Heart left ventricle (tissue), 16 donors: ENCODE data around the gene JMJD7. TPM values are rescaled to one million over a fixed set of nuclear protein-coding genes. Genes with fewer than 3 reads are reported as not detected.

ENCODE experiments used
- ATAC-seq, 4 donors: fragments of 200-7000 bp; cut with Tn5 transposase; one replicate each; pipeline ENCODE4 v1.9.1; 2020 to 2022; ENCODE audit warnings: moderate library complexity in 4 of 4, mild to moderate bottlenecking in 3 of 4, moderate number of reproducible peaks in 1 of 4
- DNase-seq, 5 donors: peaks; one replicate each; pipeline ENCODE4 v3.0.0-alpha.2; 2020
- H3K27ac ChIP-seq, 12 donors: fragments of 200-600 bp; sonication (generic) in 4 of 12; one replicate each; pipeline versions ENCODE4 v1.5.0 to v1.8.0; 2016 to 2022; ENCODE audit warnings: mild to moderate bottlenecking in 2 of 12
- H3K27me3 ChIP-seq, 9 donors: fragments of 200-600 bp; sonication (generic) in 2 of 9; one replicate each; pipeline versions ENCODE4 v1.5.1 to v1.8.0; 2016 to 2022; ENCODE audit warnings: mild to moderate bottlenecking in 3 of 9
- H3K36me3 ChIP-seq, 9 donors: fragments of 200-600 bp; sonication (generic) in 2 of 9; one replicate each; pipeline versions ENCODE4 v1.5.0 to v1.8.0; 2018 to 2022; ENCODE audit warnings: mild to moderate bottlenecking in 2 of 9
- H3K4me1 ChIP-seq, 12 donors: fragments of 200-600 bp; sonication (generic) in 4 of 12; one replicate each; pipeline versions ENCODE4 v1.5.0 to v1.8.0; 2016 to 2022; ENCODE audit warnings: mild to moderate bottlenecking in 3 of 12
- H3K4me3 ChIP-seq, 12 donors: fragments of 200-600 bp; sonication (generic) in 4 of 12; one replicate each; pipeline versions ENCODE4 v1.5.0 to v1.8.0; 2017 to 2022; ENCODE audit warnings: mild to moderate bottlenecking in 9 of 12, moderate library complexity in 4 of 12
- H3K9me3 ChIP-seq, 12 donors: fragments of 200-600 bp; sonication (generic) in 4 of 12; one replicate each; pipeline versions ENCODE4 v1.5.0 to v1.8.0; 2016 to 2022; ENCODE audit warnings: mild to moderate bottlenecking in 1 of 12
- CTCF ChIP-seq, 12 donors: fragments of 200-600 bp; sonication (generic) in 4 of 12; IDR thresholded peaks; one replicate each; pipeline versions ENCODE4 v1.5.0 to v1.8.0; 2018 to 2022; ENCODE audit warnings: antibody characterized with exemption in 12 of 12, mild to moderate bottlenecking in 5 of 12
- POLR2A ChIP-seq, 2 donors: fragments of 450-650 bp; IDR thresholded peaks; one replicate each; pipeline ENCODE4 v1.6.1; 2017; ENCODE audit warnings: antibody characterized with exemption in 2 of 2, mild to moderate bottlenecking in 2 of 2, moderate library complexity in 2 of 2
- WGBS, 4 donors: extraction: QIAGEN DNeasy Blood & Tissue Kit in 2 of 4; methylation state at CpG; one replicate each; pipeline versions ENCODE4 v1.1.5 to v1.1.7; 2013 to 2018; 5-methylcytosine and 5-hydroxymethylcytosine counted together
- intact Hi-C, 10 donors: fragments of 100-400 bp; cut with DNase I; formaldehyde crosslinking; loops; one replicate each; pipeline versions ENCODE4 v1.11.1 to v1.14.2; 2022
- polyA plus RNA-seq, 2 donors: library from polyadenylated mRNA; stranded (reverse); fragments of 200-250 nt; gene quantifications; one replicate each; pipeline ENCODE4 v1.2.3, GENCODE V29; 2013
- total RNA-seq, 9 donors: library from RNA; depleted of rRNA in 2 of 9; stranded (reverse); fragments of >200 nt in 2 of 9; fragmentation: NEBNext Ultra II Directional in 3 of 9; extraction: Animal tissue kit (Norgen Biotek cat#: 25700) in 3 of 9; gene quantifications; one replicate each; pipeline versions ENCODE4 v1.1.0 to v1.2.4, GENCODE V29; 2016 to 2023
- donor health status: ischemic (EF 13 %, LVEDD 7.1; RV severe dilation, severe dysfunction).
- donor health status: healthy with polysubstance abuse.
- donor health status: DM: no; HTN: yes; CAD: no.
- donor health status: DM: no; HTN: no; CAD: no.
- donor health status: ischemic (EF 25% LVEDD 6.9; RV normal size, moderate dysfunction).
- donor health status: ischemic (EF 25% LVEDD 5.7; RV mildly dilated, moderate dysfunction).
- donor health status: healthy.
- donor health status: DM: yes; HTN: yes; CAD: no.
- donor health status: ischemic (EF 35%, LVEDD 5.7; RV mildly dilated, moderate dysfunction).
- donor health status: nonischemic (EF 11% LVEDD 7.7; RV severe dilation, severe dysfunction).
- donor health status: DM: yes; HTN: yes; CAD: no.
- donor health status: PGD.
- donor health status: ischemic (EF 29% LVEDD 5.4; RV normal size, mild dysfunction).
- donor health status: nonischemic (EF 23%, LVEDD 6.1; RV moderate dilation, normal function).

The JMJD7 gene
- total and polyA plus RNA-seq, 11 donors = 5.4 to 20.6 (median 11.8) TPM

DNA sequence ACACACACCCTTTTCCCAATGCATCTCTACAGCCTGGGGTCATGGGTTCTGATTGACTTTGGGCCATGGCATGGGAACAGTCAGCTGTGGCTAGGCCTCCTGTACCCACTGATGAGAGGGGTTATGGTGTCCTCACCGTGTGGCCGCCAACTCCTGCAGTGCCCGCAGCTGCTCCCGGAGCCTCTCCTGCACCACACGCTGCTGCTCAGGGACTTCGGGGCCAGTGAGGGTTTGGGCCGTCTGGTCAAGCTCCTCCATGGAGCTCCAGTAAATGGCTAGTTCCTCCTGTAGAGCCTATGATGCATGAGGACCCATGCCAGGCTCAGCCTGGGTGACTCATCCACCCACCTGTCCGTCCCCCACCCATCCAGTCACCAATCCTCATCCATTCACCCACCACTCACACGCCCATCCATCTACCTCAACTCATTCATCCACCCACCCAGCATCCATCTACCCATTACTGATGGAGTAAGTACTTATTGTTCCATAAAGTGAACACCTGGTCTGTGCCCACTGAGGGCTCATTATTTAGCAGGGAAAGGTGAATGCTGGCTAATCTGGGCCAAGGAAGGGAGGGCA lies 44.4 kb downstream of the JMJD7 start:
- TF ChIP-seq CTCF (IDR thresholded peaks at IDR 0.05) (no peak), POLR2A (IDR thresholded peaks at IDR 0.05) (no peak)
- Histone ChIP-seq H3K4me1 (peaks cover 0 to 11% (median 0%) of the 10 kb centered on the region in 12 donors), H3K27ac (no peak overlapping the region), H3K9me3 (no peaks in the 10 kb centered on the region), H3K4me3 (no peak overlapping the region), H3K27me3 (no peaks in the 10 kb centered on the region), H3K36me3 (no peaks in the 10 kb centered on the region)
- no peak for DNase-seq
- intact Hi-C loops = loop anchor here in 1 of 10 donors (5.0 kb wide), 1 partner anchor 45 kb away; the partner anchor contains the start of gene JMJD7
- no peak for ATAC-seq
- 95 to 97% (median 96%) methylated on average over 8 to 9 of the region's 9 CpGs for WGBS, 4 donors

DNA sequence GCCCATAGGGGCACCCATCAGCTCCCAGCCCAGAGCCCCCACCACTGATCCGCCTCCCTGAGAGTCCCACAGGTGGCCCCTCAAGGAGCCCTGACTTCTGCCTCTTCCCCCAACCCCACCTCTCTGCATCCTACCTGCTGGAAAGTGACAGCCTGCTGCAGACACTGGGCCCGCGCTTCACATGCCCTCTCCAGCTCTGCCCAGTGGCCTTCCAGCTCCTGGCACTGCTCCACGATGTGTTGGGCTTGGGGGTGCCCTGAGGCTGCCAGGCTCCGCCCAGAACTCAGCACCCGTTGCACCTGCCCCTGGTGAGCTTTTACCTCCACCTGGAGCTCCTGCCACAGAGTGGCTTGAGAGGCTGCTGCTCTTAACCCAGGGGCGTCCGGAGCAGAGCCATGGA lies 45.8 kb downstream of the JMJD7 start:
- H3K27me3 ChIP-seq = no peaks in the 10 kb centered on the region
- no peak overlapping the region for H3K27ac ChIP-seq
- 90 to 93% (median 92%) methylated on average over 8 of the region's 8 CpGs for WGBS, 4 donors
- H3K9me3 ChIP-seq = no peaks in the 10 kb centered on the region
- no peak overlapping the region for H3K4me3 ChIP-seq
- H3K4me1 ChIP-seq = peaks cover 0 to 18% (median 0%) of the 10 kb centered on the region in 12 donors
- intact Hi-C loops = loop anchor here in 1 of 10 donors (5.0 kb wide), 1 partner anchor 46 kb away; the partner anchor contains the start of gene JMJD7
- no peak for TF ChIP-seq POLR2A (IDR thresholded peaks at IDR 0.05)
- ATAC-seq (no peak), DNase-seq (no peak)
- H3K36me3 ChIP-seq = no peaks in the 10 kb centered on the region

DNA sequence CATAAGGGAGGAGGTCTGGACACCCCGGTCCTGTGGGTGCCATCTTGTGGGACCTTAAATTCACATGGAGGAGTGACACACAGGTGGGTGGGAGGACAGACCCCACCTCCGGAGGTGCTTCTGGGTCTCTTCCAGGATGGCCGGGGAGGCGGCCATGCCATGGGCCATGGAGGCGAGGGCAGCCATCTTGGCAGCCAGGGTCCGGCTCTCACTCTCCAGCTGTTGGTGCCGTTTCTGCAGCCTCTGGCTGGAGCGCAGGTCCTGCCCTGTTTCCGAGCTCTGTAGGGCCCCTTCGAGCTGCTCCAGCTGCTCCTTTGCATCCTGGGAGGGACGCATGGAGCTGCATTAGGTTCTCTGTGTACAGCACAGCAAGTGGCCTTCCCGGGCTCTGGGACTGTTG lies 46.8 kb downstream of the JMJD7 start:
- no peaks in the 10 kb centered on the region for H3K27me3 ChIP-seq
- intact Hi-C loops = loop anchor here in 1 of 10 donors (5.0 kb wide), 1 partner anchor 47 kb away; the partner anchor contains the start of gene JMJD7
- no peak for ATAC-seq
- WGBS, 4 donors = 87 to 96% (median 91%) methylated on average over 10 to 12 of the region's 12 CpGs
- no peak overlapping the region for H3K4me3 ChIP-seq
- H3K4me1 ChIP-seq = peaks cover 0 to 18% (median 0%) of the 10 kb centered on the region in 12 donors
- H3K36me3 ChIP-seq = no peaks in the 10 kb centered on the region
- no peak overlapping the region for H3K27ac ChIP-seq
- DNase-seq = no peak
- H3K9me3 ChIP-seq = no peaks in the 10 kb centered on the region
- no peak for TF ChIP-seq POLR2A (IDR thresholded peaks at IDR 0.05)
- no peak for TF ChIP-seq CTCF (IDR thresholded peaks at IDR 0.05)

GRCh38 chr15:41876007-41876406 lies 48.1 kb downstream of the JMJD7 start:
- Histone ChIP-seq H3K9me3 (no peaks in the 10 kb centered on the region), H3K36me3 (no peaks in the 10 kb centered on the region), H3K27ac (no peak overlapping the region), H3K4me3 (no peak overlapping the region), H3K4me1 (peaks cover 0 to 17% (median 0%) of the 10 kb centered on the region in 12 donors), H3K27me3 (no peaks in the 10 kb centered on the region)
- TF ChIP-seq POLR2A (IDR thresholded peaks at IDR 0.05) (no peak), CTCF (IDR thresholded peaks at IDR 0.05) (no peak)
- intact Hi-C loops = no loop called here
- DNase-seq (no peak), ATAC-seq (no peak)
- 75 to 87% (median 84%) methylated on average over 11 to 13 of the region's 13 CpGs for WGBS, 4 donors
